PC-9 (cell line): ENCODE results near the gene STX17. TPM values are rescaled to one million over a fixed set of nuclear protein-coding genes. Genes with fewer than 3 reads are reported as not detected.

ENCODE experiments used
- BruUV-seq: library from RNA; stranded (reverse); fragments of 400-500 nt; replicated peaks from 2 replicates; lab custom pipeline; 2021; lab: Mats Ljungman, UMichigan
- CTCF ChIA-PET: fragments of 300-600 bp; sonication (Branson Sonifier 250); formaldehyde crosslinking; loops from one replicate; lab custom pipeline; 2022; ENCODE audit warnings: antibody characterized with exemption; lab: Charles Lee
- POLR2A ChIA-PET: fragments of 300-600 bp; sonication (Branson Sonifier 250); formaldehyde crosslinking; loops from one replicate; lab custom pipeline; 2022; ENCODE audit warnings: antibody characterized with exemption; ENCODE audit not compliant: unreplicated experiment; lab: Charles Lee
- DNase-seq, 2 experiments: peaks; one replicate each; pipeline versions ENCODE4 v3.0.0 to v3.0.0-alpha.2; 2015 to 2022; ENCODE audit warnings: mixed read lengths in 1 of 2
- H2AFZ ChIP-seq: fragments of 200-600 bp; sonication (generic); 2 replicates; pipeline ENCODE4 v1.8.1; 2017; ENCODE audit warnings: antibody characterized with exemption
- H3F3A ChIP-seq: fragments of 200-600 bp; sonication (generic); 2 replicates; pipeline ENCODE4 v1.8.1; 2017; ENCODE audit warnings: antibody characterized with exemption, mild to moderate bottlenecking, low read depth; ENCODE audit not compliant: insufficient read depth
- H3K27ac ChIP-seq: fragments of 200-600 bp; sonication (generic); 2 replicates; pipeline ENCODE4 v1.6.1; 2016; ENCODE audit warnings: mixed run types
- H3K27me3 ChIP-seq: fragments of 200-600 bp; sonication (generic); 2 replicates; pipeline ENCODE4 v1.6.1; 2016; ENCODE audit warnings: low read depth, mixed run types; ENCODE audit not compliant: insufficient read depth
- H3K36me3 ChIP-seq: fragments of 200-600 bp; sonication (generic); 2 replicates; pipeline ENCODE4 v1.6.1; 2016; ENCODE audit warnings: low read depth, mixed run types
- H3K4me1 ChIP-seq: fragments of 200-600 bp; sonication (generic); replicated peaks from 2 replicates; pipeline ENCODE4 v1.6.1; 2016; ENCODE audit warnings: mixed run types; ENCODE audit not compliant: insufficient read depth
- H3K4me2 ChIP-seq: fragments of 200-600 bp; sonication (generic); 2 replicates; pipeline ENCODE4 v1.6.1; 2017; ENCODE audit warnings: mixed run types
- H3K4me3 ChIP-seq: fragments of 200-600 bp; sonication (generic); 2 replicates; pipeline ENCODE4 v1.6.1; 2016; ENCODE audit warnings: mixed run types
- H3K79me2 ChIP-seq: fragments of 200-600 bp; sonication (generic); 2 replicates; pipeline ENCODE4 v1.6.1; 2017; ENCODE audit warnings: low read depth, mixed run types
- H3K9me2 ChIP-seq: fragments of 200-600 bp; sonication (generic); 2 replicates; pipeline ENCODE4 v1.8.1; 2017; ENCODE audit warnings: mild to moderate bottlenecking; ENCODE audit not compliant: insufficient read depth
- H3K9me3 ChIP-seq: fragments of 200-600 bp; sonication (generic); 2 replicates; pipeline ENCODE4 v1.8.1; 2016; ENCODE audit warnings: low read depth; ENCODE audit not compliant: insufficient read depth
- H4K20me1 ChIP-seq: fragments of 200-600 bp; sonication (generic); 2 replicates; pipeline ENCODE4 v1.8.1; 2017; ENCODE audit not compliant: insufficient read depth
- CTCF ChIP-seq: fragments of 200-600 bp; sonication (generic); conservative IDR thresholded peaks from 2 replicates; pipeline ENCODE4 v1.6.1; 2017; ENCODE audit warnings: mixed run types, antibody characterized with exemption, mild to moderate bottlenecking, moderate library complexity
- EZH2 ChIP-seq: fragments of 200-600 bp; sonication (generic); IDR thresholded peaks from 2 replicates; pipeline ENCODE4 v1.8.0; 2017; ENCODE audit warnings: antibody characterized with exemption, low read depth
- intact Hi-C: fragments of 100-400 bp; cut with micrococcal nuclease; formaldehyde crosslinking; loops from one replicate; pipeline ENCODE4 v1.10.0; 2022; ENCODE audit not compliant: unreplicated experiment
- total RNA-seq: library from RNA; stranded (reverse); gene quantifications from 2 replicates; pipeline ENCODE4 v1.2.3, GENCODE V29; 2021

The STX17 gene
- total RNA-seq, 1 experiment from 2014 or later, result 46.3 TPM

GRCh38 chr9:99873943-99874584 is 32.4 kb upstream of the STX17 start:
- H3K4me1 ChIP-seq, result peaks cover 18% of the 10 kb centered on the region
- POLR2A ChIA-PET, result no interaction called here
- H3K9me3 ChIP-seq, result no peaks in the 10 kb centered on the region
- no peak overlapping the region for H3K4me3 ChIP-seq
- no peak for TF ChIP-seq CTCF
- TF ChIP-seq EZH2, result no peak
- intact Hi-C loops, result no loop called here
- no TSS peak for BruUV-seq
- no peak for DNase-seq
- no peak overlapping the region for H3K27ac ChIP-seq
- H3K36me3 ChIP-seq, result no peaks in the 10 kb centered on the region
- no peaks in the 10 kb centered on the region for H4K20me1 ChIP-seq
- no peak overlapping the region; the same call in 1 of the 2 replicates for H3K4me2 ChIP-seq
- H3F3A ChIP-seq, result peaks cover 8% of the 10 kb centered on the region
- no peaks in the 10 kb centered on the region for H3K9me2 ChIP-seq
- H3K27me3 ChIP-seq, result no peaks in the 10 kb centered on the region
- no peak overlapping the region for H2AFZ ChIP-seq
- no peaks in the 10 kb centered on the region for H3K79me2 ChIP-seq
- CTCF ChIA-PET, result no interaction called here

DNA sequence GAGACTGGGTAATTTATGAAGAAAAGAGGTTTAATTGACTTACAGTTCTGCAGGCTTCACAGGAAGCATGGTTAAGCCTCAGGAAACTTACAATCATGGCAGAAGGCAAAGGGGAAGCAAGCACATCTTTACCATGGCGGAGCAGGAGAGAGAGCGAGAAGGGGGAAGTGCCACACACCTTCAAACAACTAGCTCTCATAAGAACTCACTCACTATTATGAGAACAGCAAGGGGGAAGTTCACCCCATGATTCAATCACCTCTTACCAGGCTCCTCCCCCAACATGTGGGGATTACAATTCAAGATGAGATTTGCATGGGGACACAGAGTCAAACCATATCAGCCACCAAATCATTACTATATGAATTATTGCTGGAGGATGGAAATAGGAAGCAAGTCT is 30.3 kb upstream of the STX17 start:
- H3K27ac ChIP-seq, result no peak overlapping the region
- no TSS peak for BruUV-seq
- no peaks in the 10 kb centered on the region for H3K9me2 ChIP-seq
- no peak for DNase-seq
- POLR2A ChIA-PET, result no interaction called here
- H4K20me1 ChIP-seq, result no peaks in the 10 kb centered on the region
- no peaks in the 10 kb centered on the region for H3K9me3 ChIP-seq
- TF ChIP-seq CTCF (no peak), EZH2 (no peak)
- H2AFZ ChIP-seq, result no peak overlapping the region
- CTCF ChIA-PET, result no interaction called here
- intact Hi-C loops, result no loop called here
- H3K4me1 ChIP-seq, result peaks cover 18% of the 10 kb centered on the region
- no peaks in the 10 kb centered on the region for H3K27me3 ChIP-seq
- H3K36me3 ChIP-seq, result no peaks in the 10 kb centered on the region
- H3K4me3 ChIP-seq, result no peak overlapping the region
- H3K4me2 ChIP-seq, result no peak overlapping the region
- no peaks in the 10 kb centered on the region for H3K79me2 ChIP-seq
- H3F3A ChIP-seq, result peaks cover 8% of the 10 kb centered on the region

- Histone ChIP-seq H4K20me1 (no peaks in the 10 kb centered on the region), H3K9me3 (no peaks in the 10 kb centered on the region), H2AFZ (no peak overlapping the region), H3F3A (peaks cover 7% of the 10 kb centered on the region), H3K36me3 (no peaks in the 10 kb centered on the region), H3K9me2 (no peaks in the 10 kb centered on the region), H3K4me2 (no peak overlapping the region), H3K79me2 (no peaks in the 10 kb centered on the region), H3K27me3 (no peaks in the 10 kb centered on the region), H3K4me1 (peaks cover 11% of the 10 kb centered on the region), H3K4me3 (no peak overlapping the region), H3K27ac (no peak overlapping the region)
- intact Hi-C loops, result no loop called here
- DNase-seq, result no peak
- TF ChIP-seq CTCF (no peak), EZH2 (no peak)
- BruUV-seq, result no TSS peak
- ChIA-PET CTCF (no interaction called here), POLR2A (no interaction called here)
These were observed 27.8 kb upstream of the STX17 start for GRCh38 chr9:99878651-99879050.
